HEK293 (cell line): ENCODE results near the gene TPST2.

Source experiments
- CTCF ChIA-PET: fragments of 350-600 bp; formaldehyde crosslinking; extraction: SDS; loops from one replicate; lab custom pipeline; 2021; ENCODE audit warnings: antibody characterized with exemption; lab: Yijun Ruan, JAX
- POLR2A ChIA-PET: fragments of 300-600 bp; formaldehyde crosslinking; extraction: SDS; loops from one replicate; lab custom pipeline; 2020; ENCODE audit warnings: antibody characterized with exemption, inconsistent platforms; lab: Yijun Ruan, JAX
- H3K27ac ChIP-seq: fragments of 200-500 bp; sonication (Bioruptor generic); 2 replicates; pipeline ENCODE4 v1.5.1; 2014; ENCODE audit warnings: low read depth, low read length, control low read depth, inconsistent platforms; ENCODE audit errors: extremely low read depth
- H3K36me3 ChIP-seq, 2 experiments: fragments of 200-500 bp in 1 of 2; sonication (Bioruptor generic) in 1 of 2; 1 replicate in 1 of 2; 2 replicates in 1 of 2; pipeline ENCODE4 v1.5.1; 2014 to 2017; ENCODE audit warnings: inconsistent platforms in 2 of 2, low read length in 2 of 2; ENCODE audit not compliant: control insufficient read depth in 2 of 2, insufficient read depth in 1 of 2
- H3K4me1 ChIP-seq: fragments of 200-500 bp; sonication (Bioruptor generic); 2 replicates; pipeline ENCODE4 v1.5.1; 2014; ENCODE audit warnings: mild to moderate bottlenecking, low read length, inconsistent platforms; ENCODE audit not compliant: control insufficient read depth, insufficient read depth
- H3K4me3 ChIP-seq: 2 replicates; pipeline ENCODE4 v1.5.1; 2011; ENCODE audit warnings: low read depth, mild to moderate bottlenecking, control low read depth, low read length, moderate library complexity
- H3K9me3 ChIP-seq: fragments of 200-500 bp; sonication (Bioruptor generic); 2 replicates; pipeline ENCODE4 v1.5.1; 2014; ENCODE audit warnings: low read depth, low read length, inconsistent platforms; ENCODE audit not compliant: control insufficient read depth, insufficient read depth
- MEIS1 ChIP-seq: sonication (generic); formaldehyde crosslinking; IDR thresholded peaks from 2 replicates; pipeline ENCODE4 v1.8.1; 2022; ENCODE audit warnings: missing genetic modification reagents, mild to moderate bottlenecking, borderline replicate concordance
- SCRT2 ChIP-seq: fragments of 450-650 bp; formaldehyde crosslinking; IDR thresholded peaks from 2 replicates; pipeline ENCODE4 v1.5.1; 2016; ENCODE audit warnings: missing biosample characterization, missing genetic modification characterization
- SETDB1 ChIP-seq: IDR thresholded peaks from one replicate; pipeline ENCODE4 v1.6.1; 2017; ENCODE audit warnings: mild to moderate bottlenecking, low read length, moderate library complexity, mixed read lengths; ENCODE audit not compliant: insufficient read length
- TCF7L2 ChIP-seq: IDR thresholded peaks from 2 replicates; pipeline ENCODE4 v1.6.1; 2011; ENCODE audit warnings: low read depth, mild to moderate bottlenecking, inconsistent platforms, low read length, moderate library complexity, borderline replicate concordance
- TRIM28 ChIP-seq: IDR thresholded peaks from 2 replicates; pipeline ENCODE4 v1.6.1; 2011; ENCODE audit warnings: low read length, control low read depth, borderline replicate concordance
- ZNF292 ChIP-seq: fragments of 450-650 bp; formaldehyde crosslinking; IDR thresholded peaks from 2 replicates; pipeline ENCODE4 v1.5.1; 2016; ENCODE audit warnings: low read depth, missing biosample characterization, missing genetic modification characterization, borderline replicate concordance
- ZNF311 ChIP-seq: fragments of 450-650 bp; formaldehyde crosslinking; IDR thresholded peaks from 2 replicates; pipeline ENCODE4 v1.5.1; 2017; ENCODE audit warnings: missing biosample characterization, missing genetic modification characterization, borderline replicate concordance
- ZNF416 ChIP-seq: fragments of 450-650 bp; formaldehyde crosslinking; IDR thresholded peaks from 2 replicates; pipeline ENCODE4 v1.5.1; 2016; ENCODE audit warnings: missing biosample characterization, missing genetic modification characterization
- ZNF530 ChIP-seq: fragments of 450-650 bp; formaldehyde crosslinking; IDR thresholded peaks from 2 replicates; pipeline ENCODE4 v1.5.1; 2016; ENCODE audit warnings: low read depth, missing biosample characterization, missing genetic modification characterization
- ZNF549 ChIP-seq: fragments of 450-650 bp; IDR thresholded peaks from 2 replicates; pipeline ENCODE4 v1.5.1; 2018; ENCODE audit warnings: missing biosample characterization, missing genetic modification characterization, mild to moderate bottlenecking, inconsistent platforms, moderate library complexity
- ZNF571 ChIP-seq: fragments of 450-650 bp; formaldehyde crosslinking; IDR thresholded peaks from 2 replicates; pipeline ENCODE4 v1.5.0; 2017; ENCODE audit warnings: missing biosample characterization, missing genetic modification characterization
- ZNF621 ChIP-seq: fragments of 450-650 bp; formaldehyde crosslinking; IDR thresholded peaks from 2 replicates; pipeline ENCODE4 v1.5.1; 2017; ENCODE audit warnings: missing biosample characterization, missing genetic modification characterization
- ZNF626 ChIP-seq: fragments of 450-650 bp; sonication (Bioruptor Pico); formaldehyde crosslinking; IDR thresholded peaks from 2 replicates; pipeline ENCODE4 v1.5.1; 2018; ENCODE audit warnings: missing biosample characterization, missing genetic modification characterization, inconsistent platforms
- ZNF837 ChIP-seq: fragments of 450-650 bp; formaldehyde crosslinking; IDR thresholded peaks from 2 replicates; pipeline ENCODE4 v1.5.1; 2016; ENCODE audit warnings: missing biosample characterization, missing genetic modification characterization
- ZXDB ChIP-seq: fragments of 450-650 bp; formaldehyde crosslinking; IDR thresholded peaks from 2 replicates; pipeline ENCODE4 v1.5.1; 2016; ENCODE audit warnings: missing biosample characterization, missing genetic modification characterization
- TF ChIP-seq, protein P1 (sequence below): fragments of 450-650 bp; formaldehyde crosslinking; IDR thresholded peaks from 2 replicates; pipeline ENCODE4 v1.5.1; 2016; ENCODE audit warnings: missing biosample characterization, missing genetic modification characterization
- TF ChIP-seq, protein P2 (sequence below): fragments of 450-650 bp; formaldehyde crosslinking; IDR thresholded peaks from 2 replicates; pipeline ENCODE4 v1.5.1; 2017; ENCODE audit warnings: missing biosample characterization, missing genetic modification characterization
- TF ChIP-seq, protein P3 (sequence below): fragments of 450-650 bp; formaldehyde crosslinking; IDR thresholded peaks from 2 replicates; pipeline ENCODE4 v1.5.1; 2016; ENCODE audit warnings: missing biosample characterization, missing genetic modification characterization
- TF ChIP-seq, protein P4 (sequence below): fragments of 450-650 bp; formaldehyde crosslinking; IDR thresholded peaks from 2 replicates; pipeline ENCODE4 v1.5.1; 2016; ENCODE audit warnings: missing biosample characterization, missing genetic modification characterization, borderline replicate concordance
- TF ChIP-seq, protein P5 (sequence below): fragments of 450-650 bp; formaldehyde crosslinking; conservative IDR thresholded peaks from 2 replicates; pipeline ENCODE4 v1.5.1; 2016; ENCODE audit warnings: low read depth, missing biosample characterization, missing genetic modification characterization

The TPST2 gene

DNA sequence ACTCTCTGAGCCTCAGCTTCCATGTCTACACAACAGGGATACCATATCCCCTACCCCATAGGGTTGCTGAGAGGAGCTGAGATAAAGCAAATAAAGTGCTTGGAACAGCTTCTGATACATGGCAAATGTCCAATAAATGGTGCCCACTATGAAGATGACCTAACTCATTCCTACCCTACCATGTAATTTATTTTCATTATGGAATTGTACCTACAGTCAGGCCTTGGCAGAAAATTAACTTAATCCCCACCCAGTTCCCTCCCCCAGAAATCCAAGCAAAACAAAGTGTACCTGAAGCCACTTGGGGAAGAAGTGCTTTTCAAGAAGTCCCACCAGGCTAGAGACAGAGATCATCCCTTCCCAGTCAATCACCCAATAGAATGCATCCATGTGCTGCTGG lies 95.4 kb downstream of the TPST2 start:
- no peak overlapping the region for H3K27ac ChIP-seq
- ChIA-PET POLR2A (interaction anchor here (0.7 to 3.4 kb wide), 3 partner anchors 11 to 1740 kb away, joined by 4 to 23 read pairs (median 6); partner anchors contain the start of genes HPS4, SRRD and TFIP11), CTCF (interaction anchor here (0.5 to 1.5 kb wide), 3 partner anchors 16 to 127 kb away, joined by 3 to 4 read pairs (median 3); no protein-coding TSS in a partner anchor)
- H3K36me3 ChIP-seq, result peaks cover 40 to 90% of the 10 kb centered on the region in 2 experiments
- no peak overlapping the region for H3K4me3 ChIP-seq
- no peak for TF ChIP-seq TRIM28
- no peak for TF ChIP-seq ZNF292 (tag by site-specific recombination)
- TF ChIP-seq, protein P1, sequence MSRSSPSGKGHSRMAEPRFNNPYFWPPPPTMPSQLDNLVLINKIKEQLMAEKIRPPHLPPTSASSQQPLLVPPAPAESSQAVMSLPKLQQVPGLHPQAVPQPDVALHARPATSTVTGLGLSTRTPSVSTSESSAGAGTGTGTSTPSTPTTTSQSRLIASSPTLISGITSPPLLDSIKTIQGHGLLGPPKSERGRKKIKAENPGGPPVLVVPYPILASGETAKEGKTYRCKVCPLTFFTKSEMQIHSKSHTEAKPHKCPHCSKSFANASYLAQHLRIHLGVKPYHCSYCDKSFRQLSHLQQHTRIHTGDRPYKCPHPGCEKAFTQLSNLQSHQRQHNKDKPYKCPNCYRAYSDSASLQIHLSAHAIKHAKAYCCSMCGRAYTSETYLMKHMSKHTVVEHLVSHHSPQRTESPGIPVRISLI (tag by site-specific recombination), result no peak
- TF ChIP-seq, protein P2, sequence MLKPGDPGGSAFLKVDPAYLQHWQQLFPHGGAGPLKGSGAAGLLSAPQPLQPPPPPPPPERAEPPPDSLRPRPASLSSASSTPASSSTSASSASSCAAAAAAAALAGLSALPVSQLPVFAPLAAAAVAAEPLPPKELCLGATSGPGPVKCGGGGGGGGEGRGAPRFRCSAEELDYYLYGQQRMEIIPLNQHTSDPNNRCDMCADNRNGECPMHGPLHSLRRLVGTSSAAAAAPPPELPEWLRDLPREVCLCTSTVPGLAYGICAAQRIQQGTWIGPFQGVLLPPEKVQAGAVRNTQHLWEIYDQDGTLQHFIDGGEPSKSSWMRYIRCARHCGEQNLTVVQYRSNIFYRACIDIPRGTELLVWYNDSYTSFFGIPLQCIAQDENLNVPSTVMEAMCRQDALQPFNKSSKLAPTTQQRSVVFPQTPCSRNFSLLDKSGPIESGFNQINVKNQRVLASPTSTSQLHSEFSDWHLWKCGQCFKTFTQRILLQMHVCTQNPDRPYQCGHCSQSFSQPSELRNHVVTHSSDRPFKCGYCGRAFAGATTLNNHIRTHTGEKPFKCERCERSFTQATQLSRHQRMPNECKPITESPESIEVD (tag by site-specific recombination), result no peak
- TF ChIP-seq, protein P3, sequence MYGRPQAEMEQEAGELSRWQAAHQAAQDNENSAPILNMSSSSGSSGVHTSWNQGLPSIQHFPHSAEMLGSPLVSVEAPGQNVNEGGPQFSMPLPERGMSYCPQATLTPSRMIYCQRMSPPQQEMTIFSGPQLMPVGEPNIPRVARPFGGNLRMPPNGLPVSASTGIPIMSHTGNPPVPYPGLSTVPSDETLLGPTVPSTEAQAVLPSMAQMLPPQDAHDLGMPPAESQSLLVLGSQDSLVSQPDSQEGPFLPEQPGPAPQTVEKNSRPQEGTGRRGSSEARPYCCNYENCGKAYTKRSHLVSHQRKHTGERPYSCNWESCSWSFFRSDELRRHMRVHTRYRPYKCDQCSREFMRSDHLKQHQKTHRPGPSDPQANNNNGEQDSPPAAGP (tag by site-specific recombination), result no peak
- TF ChIP-seq ZNF837, result no peak
- TF ChIP-seq, protein P4, sequence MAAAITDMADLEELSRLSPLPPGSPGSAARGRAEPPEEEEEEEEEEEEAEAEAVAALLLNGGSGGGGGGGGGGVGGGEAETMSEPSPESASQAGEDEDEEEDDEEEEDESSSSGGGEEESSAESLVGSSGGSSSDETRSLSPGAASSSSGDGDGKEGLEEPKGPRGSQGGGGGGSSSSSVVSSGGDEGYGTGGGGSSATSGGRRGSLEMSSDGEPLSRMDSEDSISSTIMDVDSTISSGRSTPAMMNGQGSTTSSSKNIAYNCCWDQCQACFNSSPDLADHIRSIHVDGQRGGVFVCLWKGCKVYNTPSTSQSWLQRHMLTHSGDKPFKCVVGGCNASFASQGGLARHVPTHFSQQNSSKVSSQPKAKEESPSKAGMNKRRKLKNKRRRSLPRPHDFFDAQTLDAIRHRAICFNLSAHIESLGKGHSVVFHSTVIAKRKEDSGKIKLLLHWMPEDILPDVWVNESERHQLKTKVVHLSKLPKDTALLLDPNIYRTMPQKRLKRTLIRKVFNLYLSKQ (tag by site-specific recombination), result no peak
- no peak for TF ChIP-seq ZNF626 (tag by site-specific recombination)
- TF ChIP-seq ZNF530 (tag by site-specific recombination), result no peak
- no peak for TF ChIP-seq ZXDB
- TF ChIP-seq, protein P5, sequence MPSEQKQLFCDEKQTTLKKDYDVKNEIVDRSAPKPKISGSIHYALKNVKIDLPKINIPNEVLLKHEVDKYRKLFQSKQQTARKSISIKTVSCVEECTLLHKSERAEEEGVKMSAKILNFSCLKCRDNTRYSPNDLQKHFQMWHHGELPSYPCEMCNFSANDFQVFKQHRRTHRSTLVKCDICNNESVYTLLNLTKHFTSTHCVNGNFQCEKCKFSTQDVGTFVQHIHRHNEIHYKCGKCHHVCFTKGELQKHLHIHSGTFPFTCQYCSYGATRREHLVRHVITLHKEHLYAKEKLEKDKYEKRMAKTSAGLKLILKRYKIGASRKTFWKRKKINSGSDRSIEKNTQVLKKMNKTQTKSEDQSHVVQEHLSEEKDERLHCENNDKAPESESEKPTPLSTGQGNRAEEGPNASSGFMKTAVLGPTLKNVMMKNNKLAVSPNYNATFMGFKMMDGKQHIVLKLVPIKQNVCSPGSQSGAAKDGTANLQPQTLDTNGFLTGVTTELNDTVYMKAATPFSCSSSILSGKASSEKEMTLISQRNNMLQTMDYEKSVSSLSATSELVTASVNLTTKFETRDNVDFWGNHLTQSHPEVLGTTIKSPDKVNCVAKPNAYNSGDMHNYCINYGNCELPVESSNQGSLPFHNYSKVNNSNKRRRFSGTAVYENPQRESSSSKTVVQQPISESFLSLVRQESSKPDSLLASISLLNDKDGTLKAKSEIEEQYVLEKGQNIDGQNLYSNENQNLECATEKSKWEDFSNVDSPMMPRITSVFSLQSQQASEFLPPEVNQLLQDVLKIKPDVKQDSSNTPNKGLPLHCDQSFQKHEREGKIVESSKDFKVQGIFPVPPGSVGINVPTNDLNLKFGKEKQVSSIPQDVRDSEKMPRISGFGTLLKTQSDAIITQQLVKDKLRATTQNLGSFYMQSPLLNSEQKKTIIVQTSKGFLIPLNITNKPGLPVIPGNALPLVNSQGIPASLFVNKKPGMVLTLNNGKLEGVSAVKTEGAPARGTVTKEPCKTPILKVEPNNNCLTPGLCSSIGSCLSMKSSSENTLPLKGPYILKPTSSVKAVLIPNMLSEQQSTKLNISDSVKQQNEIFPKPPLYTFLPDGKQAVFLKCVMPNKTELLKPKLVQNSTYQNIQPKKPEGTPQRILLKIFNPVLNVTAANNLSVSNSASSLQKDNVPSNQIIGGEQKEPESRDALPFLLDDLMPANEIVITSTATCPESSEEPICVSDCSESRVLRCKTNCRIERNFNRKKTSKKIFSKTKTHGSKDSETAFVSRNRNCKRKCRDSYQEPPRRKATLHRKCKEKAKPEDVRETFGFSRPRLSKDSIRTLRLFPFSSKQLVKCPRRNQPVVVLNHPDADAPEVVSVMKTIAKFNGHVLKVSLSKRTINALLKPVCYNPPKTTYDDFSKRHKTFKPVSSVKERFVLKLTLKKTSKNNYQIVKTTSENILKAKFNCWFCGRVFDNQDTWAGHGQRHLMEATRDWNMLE, result no peak
- no peak for TF ChIP-seq ZNF621 (tag by site-specific recombination)
- no peak for TF ChIP-seq ZNF416 (tag by site-specific recombination)
- TF ChIP-seq ZNF571 (tag by site-specific recombination), result no peak
- no peak for TF ChIP-seq MEIS1 (CRISPR knock-in tag)
- TF ChIP-seq SETDB1, result no peak
- no peak for TF ChIP-seq ZNF549 (tag by site-specific recombination)
- TF ChIP-seq ZNF311 (tag by site-specific recombination), result no peak
- TF ChIP-seq TCF7L2, result no peak
- TF ChIP-seq SCRT2 (tag by site-specific recombination), result no peak
- H3K4me1 ChIP-seq, result no peaks in the 10 kb centered on the region
- H3K9me3 ChIP-seq, result no peaks in the 10 kb centered on the region
